Measurements from ENCODE around the gene TSHZ3.

TSHZ3 gene

DNA sequence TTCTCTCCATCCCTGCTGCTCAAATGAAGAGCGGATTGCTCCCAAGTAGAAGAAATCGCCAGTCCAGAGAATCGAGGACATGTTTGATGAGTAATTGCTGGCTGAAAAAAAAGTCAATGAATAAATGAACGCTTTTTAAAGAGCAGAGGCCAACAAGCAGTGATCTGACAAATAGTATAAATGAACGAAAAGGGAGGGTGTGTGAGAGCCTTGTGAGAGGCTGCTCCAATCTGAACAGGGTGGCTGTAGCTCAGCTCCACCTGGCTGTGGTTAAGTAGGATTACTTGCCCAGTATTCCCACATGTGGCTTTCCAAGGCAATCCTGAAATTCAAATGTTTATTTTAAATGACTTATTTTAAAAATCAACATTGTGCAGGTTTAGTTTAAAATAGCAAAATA is 117.1 kb downstream of the TSHZ3 start:
- no peak overlapping the region for H3K4me3 ChIP-seq (ENCODE audit: low read depth, low read length)
- DNase-seq (ENCODE audit: low read depth) = no peak
- TF ChIP-seq MYC (IDR thresholded peaks at IDR 0.05; ENCODE audit: low read depth, low read length) = no peak
- TF ChIP-seq, protein P1, sequence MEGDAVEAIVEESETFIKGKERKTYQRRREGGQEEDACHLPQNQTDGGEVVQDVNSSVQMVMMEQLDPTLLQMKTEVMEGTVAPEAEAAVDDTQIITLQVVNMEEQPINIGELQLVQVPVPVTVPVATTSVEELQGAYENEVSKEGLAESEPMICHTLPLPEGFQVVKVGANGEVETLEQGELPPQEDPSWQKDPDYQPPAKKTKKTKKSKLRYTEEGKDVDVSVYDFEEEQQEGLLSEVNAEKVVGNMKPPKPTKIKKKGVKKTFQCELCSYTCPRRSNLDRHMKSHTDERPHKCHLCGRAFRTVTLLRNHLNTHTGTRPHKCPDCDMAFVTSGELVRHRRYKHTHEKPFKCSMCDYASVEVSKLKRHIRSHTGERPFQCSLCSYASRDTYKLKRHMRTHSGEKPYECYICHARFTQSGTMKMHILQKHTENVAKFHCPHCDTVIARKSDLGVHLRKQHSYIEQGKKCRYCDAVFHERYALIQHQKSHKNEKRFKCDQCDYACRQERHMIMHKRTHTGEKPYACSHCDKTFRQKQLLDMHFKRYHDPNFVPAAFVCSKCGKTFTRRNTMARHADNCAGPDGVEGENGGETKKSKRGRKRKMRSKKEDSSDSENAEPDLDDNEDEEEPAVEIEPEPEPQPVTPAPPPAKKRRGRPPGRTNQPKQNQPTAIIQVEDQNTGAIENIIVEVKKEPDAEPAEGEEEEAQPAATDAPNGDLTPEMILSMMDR (IDR thresholded peaks at IDR 0.05; ENCODE audit: low read depth, low read length) = no peak
- TF ChIP-seq, protein P2, sequence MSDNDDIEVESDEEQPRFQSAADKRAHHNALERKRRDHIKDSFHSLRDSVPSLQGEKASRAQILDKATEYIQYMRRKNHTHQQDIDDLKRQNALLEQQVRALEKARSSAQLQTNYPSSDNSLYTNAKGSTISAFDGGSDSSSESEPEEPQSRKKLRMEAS (IDR thresholded peaks at IDR 0.05; ENCODE audit: low read depth, low read length) = no peak

DNA sequence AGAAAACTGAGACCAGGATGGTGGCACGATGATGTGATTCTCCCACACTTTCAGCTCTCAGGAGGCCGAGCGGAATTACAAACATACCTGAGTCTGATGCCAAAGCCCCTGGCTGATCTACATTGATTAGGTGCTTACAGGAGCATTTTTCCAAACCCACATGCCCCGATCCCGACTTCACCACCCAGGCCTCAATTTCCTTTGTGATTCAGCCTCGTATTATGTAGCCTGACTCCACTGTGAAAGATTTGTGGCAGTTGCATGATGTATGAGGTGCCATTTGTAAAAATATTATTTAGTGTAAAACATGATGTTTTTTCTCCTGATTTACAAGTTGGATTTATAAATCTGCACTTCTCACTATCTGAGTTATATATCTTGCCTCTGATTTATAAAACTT is 118.0 kb downstream of the TSHZ3 start:
- no peak for TF ChIP-seq MYC (IDR thresholded peaks at IDR 0.05; ENCODE audit: low read depth, low read length)
- no peak overlapping the region for H3K4me3 ChIP-seq (ENCODE audit: low read depth, low read length)
- DNase-seq (ENCODE audit: low read depth) = no peak

DNA sequence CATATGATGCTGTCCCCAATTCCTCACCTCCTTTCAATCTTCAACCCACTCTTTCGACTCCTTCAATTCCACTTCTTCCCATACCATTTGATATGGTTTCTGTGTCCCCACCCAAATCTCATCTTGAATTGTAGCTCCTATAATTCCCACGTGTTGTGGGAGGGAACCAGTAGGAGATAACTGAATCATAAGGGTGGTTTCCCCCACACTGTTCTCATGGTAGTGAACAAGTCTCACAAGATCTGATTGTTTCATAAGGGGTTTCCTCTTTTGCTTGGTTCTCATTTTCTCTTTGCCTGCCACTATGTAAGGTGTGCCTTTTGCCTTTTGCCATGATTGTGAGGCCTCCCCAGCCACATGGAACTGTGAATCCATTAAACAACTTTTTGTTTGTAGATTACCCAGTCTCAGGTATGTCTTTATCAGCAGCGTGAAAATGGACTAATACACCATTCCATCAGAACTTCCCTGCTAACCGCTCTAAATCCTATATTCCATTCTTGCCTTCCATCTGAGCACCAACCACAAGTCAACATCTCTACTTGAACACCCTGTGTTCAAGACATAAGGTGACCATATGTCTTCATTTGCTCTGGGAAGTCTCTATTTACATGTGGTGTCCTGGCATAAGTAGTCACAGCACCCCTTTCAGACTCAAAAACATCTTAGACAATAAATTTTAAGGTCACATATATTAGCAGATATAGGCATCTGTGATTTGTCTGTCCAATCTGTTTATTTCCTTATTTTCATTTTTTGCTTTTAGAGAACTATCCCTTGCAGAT is 122.9 kb downstream of the TSHZ3 start:
- DNase-seq (ENCODE audit: low read depth) = no peak
- TF ChIP-seq MYC (IDR thresholded peaks at IDR 0.05; ENCODE audit: low read depth, low read length) = no peak
- TF ChIP-seq, protein P1 (IDR thresholded peaks at IDR 0.05; ENCODE audit: low read depth, low read length) = no peak
- TF ChIP-seq, protein P2 (IDR thresholded peaks at IDR 0.05; ENCODE audit: low read depth, low read length) = no peak
- no peak for TF ChIP-seq POLR2A (IDR thresholded peaks at IDR 0.05; ENCODE audit: extremely low read depth, insufficient read length)
- H3K4me3 ChIP-seq (ENCODE audit: low read depth, low read length) = no peak overlapping the region
